ENCODE data around the gene TFE3. TPM values are rescaled to one million over a fixed set of nuclear protein-coding genes. Genes with fewer than 3 reads are reported as not detected.
A peak's percentile ranks its signal among the peaks of the same experiment; 100 is the strongest.
"Not testable (repeated sequence)": the region's sequence is repeated elsewhere in the genome, so short reads cannot be mapped to it uniquely, and the experiment has no call there.

The TFE3 gene
- total RNA-seq, 1 experiment from 2014 or later = 36.2 TPM

DNA sequence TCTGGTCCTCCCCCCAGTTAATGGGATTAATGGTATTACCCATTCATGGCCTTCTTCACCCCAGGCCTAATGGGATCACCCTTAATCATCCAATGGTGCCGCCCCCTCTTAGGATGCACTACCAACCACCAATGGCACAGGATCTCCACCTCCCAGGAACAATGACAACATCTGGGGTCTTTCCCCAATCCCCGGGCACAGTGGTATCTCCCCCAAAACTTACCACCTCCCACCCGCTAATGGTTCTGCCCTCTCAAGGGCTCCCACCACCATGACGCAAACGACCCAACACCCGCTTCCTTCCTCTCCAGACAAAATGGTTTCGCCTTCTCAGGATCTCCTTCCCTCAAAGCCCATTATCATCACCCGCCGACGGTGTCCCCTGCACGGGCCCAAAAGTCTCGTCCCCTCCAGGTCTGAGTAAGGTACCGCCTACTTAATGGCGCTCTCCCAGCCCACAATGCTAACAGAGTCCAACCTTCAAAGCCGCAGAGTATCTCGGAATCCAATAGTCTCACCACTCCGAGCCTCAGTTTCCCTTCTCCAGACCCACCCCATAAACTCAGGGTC is 41.6 kb downstream of the TFE3 start:
- peak; percentile 45 for DNase-seq (ENCODE audit: low read depth)

GRCh38 chrX:49000636-49001035 is 42.5 kb downstream of the TFE3 start:
- no peak for DNase-seq (ENCODE audit: low read depth)

- DNase-seq (ENCODE audit: low read depth) = no peak
Observed at GRCh38 chrX:48999030-48999429, 44.1 kb downstream of the TFE3 start.

- DNase-seq (ENCODE audit: low read depth) = no peak
Observed at GRCh38 chrX:48998391-48998790, 44.8 kb downstream of the TFE3 start.

DNA sequence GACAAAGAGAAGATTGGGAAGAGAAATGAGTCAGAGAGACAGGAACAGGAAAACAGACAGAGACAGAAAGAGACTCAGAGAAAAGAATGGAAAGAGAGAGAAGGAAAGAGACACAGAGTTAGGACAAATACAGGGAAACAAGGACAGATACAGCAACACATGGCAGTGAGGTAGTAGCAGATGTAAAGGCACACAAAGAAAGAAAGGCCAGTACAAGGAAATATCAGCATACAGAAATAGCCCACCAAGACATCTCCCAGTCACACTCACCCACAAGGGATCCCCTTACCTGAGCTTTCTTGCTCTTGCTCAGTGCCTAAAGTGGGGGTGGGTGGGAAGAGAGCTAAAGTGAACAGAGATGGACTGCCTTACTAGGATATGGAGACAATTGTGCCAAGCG is 45.3 kb downstream of the TFE3 start:
- no peak for DNase-seq (ENCODE audit: low read depth)

GRCh38 chrX:48997455-48997854 is 45.7 kb downstream of the TFE3 start:
- no peak for DNase-seq (ENCODE audit: low read depth)

GRCh38 chrX:48996969-48997368 is 46.2 kb downstream of the TFE3 start:
- no peak for DNase-seq (ENCODE audit: low read depth)

- no peak for DNase-seq (ENCODE audit: low read depth)
Observed at GRCh38 chrX:48992341-48992740, 50.8 kb downstream of the TFE3 start.

DNA sequence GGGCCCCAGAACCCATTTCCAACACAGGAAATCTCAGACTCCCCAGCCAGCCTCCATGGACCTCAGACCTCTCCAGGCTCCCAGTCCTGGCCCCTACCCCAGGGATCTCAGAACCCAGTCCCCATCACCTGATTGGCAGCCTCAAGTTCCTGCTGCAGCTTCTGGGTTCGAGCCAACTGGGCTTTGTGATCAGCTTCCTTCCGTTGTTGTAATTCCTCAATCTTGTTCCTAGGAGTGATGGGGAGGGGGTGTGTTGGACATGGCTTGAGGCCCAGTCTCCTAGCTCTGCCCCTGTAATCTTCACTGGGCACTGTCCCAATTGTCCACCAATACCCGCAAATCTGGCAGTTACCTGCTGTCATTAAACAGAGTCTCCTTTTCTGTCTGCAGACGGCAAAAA is 53.7 kb downstream of the TFE3 start:
- DNase-seq (ENCODE audit: low read depth) = no peak

GRCh38 chrX:48983896-48984295 is 59.3 kb downstream of the TFE3 start:
- no peak for DNase-seq (ENCODE audit: low read depth)

DNA sequence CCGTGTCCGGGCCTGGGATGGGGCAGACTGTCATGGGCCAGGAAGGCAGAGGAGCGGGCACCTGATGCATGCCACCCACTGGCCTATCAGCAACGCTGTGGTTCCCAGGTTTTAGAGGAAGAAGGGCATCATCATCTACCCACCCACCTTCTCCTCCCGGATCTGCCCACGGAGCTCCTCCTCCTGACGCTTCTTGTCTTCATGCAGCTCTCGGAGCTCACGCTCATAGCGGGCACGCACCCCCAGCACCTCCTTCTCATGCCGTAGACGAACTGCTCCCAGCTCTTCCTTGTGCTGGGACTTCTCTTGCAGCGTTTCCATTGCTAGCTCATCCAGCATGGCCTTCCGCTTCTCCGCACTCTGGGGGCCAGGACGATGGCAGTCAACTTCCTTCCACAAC is 60.1 kb downstream of the TFE3 start:
- no peak for DNase-seq (ENCODE audit: low read depth)

GRCh38 chrX:48981178-48981577 is 62.0 kb downstream of the TFE3 start:
- DNase-seq (ENCODE audit: low read depth) = no peak

- not testable (repeated sequence) for DNase-seq (ENCODE audit: low read depth)
Observed at GRCh38 chrX:48980341-48980740, 62.8 kb downstream of the TFE3 start.

Other genes starting within 250 kb of the TFE3 start
- 18.9 and 40.9 TPM in 2 replicates for gene HDAC6, start 241.3 kb downstream of the TFE3 start, total RNA-seq (2014; rRNA removed; shearing (Covaris generic))
- not detected in 2 replicates for gene ERAS, start 216.8 kb downstream of the TFE3 start, total RNA-seq (2014; rRNA removed; shearing (Covaris generic))
- gene PCSK1N, start 207.7 kb downstream of the TFE3 start, total RNA-seq (2014; rRNA removed; shearing (Covaris generic)) = 28.7 and 32.1 TPM in 2 replicates
- 47.4 and 64.1 TPM in 2 replicates for gene TIMM17B, start 145.6 kb downstream of the TFE3 start, total RNA-seq (2014; rRNA removed; shearing (Covaris generic))
- gene PQBP1, start 145.4 kb downstream of the TFE3 start, total RNA-seq (2014; rRNA removed; shearing (Covaris generic)) = 102 TPM in 2 replicates
- 24.8 and 24.9 TPM in 2 replicates for gene SLC35A2, start 131.7 kb downstream of the TFE3 start, total RNA-seq (2014; rRNA removed; shearing (Covaris generic))
- gene PIM2, start 124.3 kb downstream of the TFE3 start, total RNA-seq (2014; rRNA removed; shearing (Covaris generic)) = 4.6 and 6.6 TPM in 2 replicates
- gene OTUD5, start 85.8 kb downstream of the TFE3 start, total RNA-seq (2014; rRNA removed; shearing (Covaris generic)) = 16.8 and 17.8 TPM in 2 replicates
- 0.18 and 0.46 TPM in 2 replicates for gene KCND1, start 71.5 kb downstream of the TFE3 start, total RNA-seq (2014; rRNA removed; shearing (Covaris generic))
- 9.7 and 16.9 TPM in 2 replicates for gene GRIPAP1, start 41.1 kb downstream of the TFE3 start, total RNA-seq (2014; rRNA removed; shearing (Covaris generic))
- 0.09 and 0.46 TPM in 2 replicates for gene CCDC120, start 15.6 kb upstream of the TFE3 start, total RNA-seq (2014; rRNA removed; shearing (Covaris generic))
- gene PRAF2, start 30.6 kb upstream of the TFE3 start, total RNA-seq (2014; rRNA removed; shearing (Covaris generic)) = 3.4 and 3.5 TPM in 2 replicates
- gene WDR45, start 36.5 kb upstream of the TFE3 start, total RNA-seq (2014; rRNA removed; shearing (Covaris generic)) = 20.3 and 41.1 TPM in 2 replicates
- 24.5 and 28.2 TPM in 2 replicates for gene GPKOW, start 80.4 kb upstream of the TFE3 start, total RNA-seq (2014; rRNA removed; shearing (Covaris generic))
- 0.12 and 2.5 TPM in 2 replicates for gene MAGIX, start 119.4 kb upstream of the TFE3 start, total RNA-seq (2014; rRNA removed; shearing (Covaris generic))
- 28.6 and 34.3 TPM in 2 replicates for gene PLP2, start 128.5 kb upstream of the TFE3 start, total RNA-seq (2014; rRNA removed; shearing (Covaris generic))
- 5.6 and 12.4 TPM in 2 replicates for gene PRICKLE3, start 143.0 kb upstream of the TFE3 start, total RNA-seq (2014; rRNA removed; shearing (Covaris generic))
- 7.5 and 7.6 TPM in 2 replicates for gene SYP, start 156.8 kb upstream of the TFE3 start, total RNA-seq (2014; rRNA removed; shearing (Covaris generic))
- gene CACNA1F, start 190.0 kb upstream of the TFE3 start, total RNA-seq (2014; rRNA removed; shearing (Covaris generic)) = not detected in 2 replicates
- 12.3 and 12.4 TPM in 2 replicates for gene CCDC22, start 192.1 kb upstream of the TFE3 start, total RNA-seq (2014; rRNA removed; shearing (Covaris generic))
- gene FOXP3, start 221.4 kb upstream of the TFE3 start, total RNA-seq (2014; rRNA removed; shearing (Covaris generic)) = not detected in 2 replicates
- gene PPP1R3F, start 226.4 kb upstream of the TFE3 start, total RNA-seq (2014; rRNA removed; shearing (Covaris generic)) = 6.5 and 7.2 TPM in 2 replicates

Measured in Daoy (cell line).